Stomach (tissue), 9 donors: ENCODE measurements around the gene CFAP77. TPM values are rescaled to one million over a fixed set of nuclear protein-coding genes. Genes with fewer than 3 reads are reported as not detected.

Source experiments
- DNase-seq, 2 donors: peaks; one replicate each; pipeline versions ENCODE4 v3.0.0 to v3.0.0-alpha.2; 2013 to 2019
- H3K27ac ChIP-seq, 5 donors: fragments of 200-600 bp in 4 of 5; sonication (generic) in 4 of 5; one replicate each; pipeline ENCODE4 v1.5.1; 2013 to 2019; ENCODE audit warnings: mild to moderate bottlenecking in 1 of 5, moderate library complexity in 1 of 5
- H3K27me3 ChIP-seq, 3 donors: fragments of 200-600 bp; sonication (generic); one replicate each; pipeline ENCODE4 v1.5.1; 2017 to 2019; ENCODE audit warnings: mixed run types in 1 of 3
- H3K36me3 ChIP-seq, 4 donors: fragments of 200-600 bp; sonication (generic); 1 replicate in 3 of 4; 2 replicates in 1 of 4; pipeline ENCODE4 v1.5.1; 2016 to 2019
- H3K4me1 ChIP-seq, 4 donors: fragments of 200-600 bp; sonication (generic); one replicate each; pipeline ENCODE4 v1.5.1; 2016 to 2019
- H3K4me3 ChIP-seq, 4 donors: fragments of 200-600 bp; sonication (generic) in 3 of 4; one replicate each; pipeline ENCODE4 v1.5.1; 2016 to 2019; ENCODE audit warnings: mild to moderate bottlenecking in 1 of 4
- H3K9me3 ChIP-seq, 4 donors: fragments of 200-600 bp; sonication (generic); one replicate each; pipeline ENCODE4 v1.5.1; 2016 to 2019
- CTCF ChIP-seq, 7 experiments: fragments of 450-650 bp in 4 of 7; fragments of 200-600 bp in 3 of 7; sonication (generic) in 3 of 7; IDR thresholded peaks; one replicate each; pipeline ENCODE4 v1.5.1; 2016 to 2019; ENCODE audit warnings: antibody characterized with exemption in 7 of 7, control low read depth in 2 of 7, mild to moderate bottlenecking in 1 of 7
- EP300 ChIP-seq: sonication (generic); formaldehyde crosslinking; IDR thresholded peaks from one replicate; pipeline ENCODE4 v1.6.1; 2017; ENCODE audit warnings: antibody characterized with exemption
- POLR2A ChIP-seq, 4 donors: fragments of 450-650 bp; IDR thresholded peaks; one replicate each; pipeline ENCODE4 v1.6.1; 2016; ENCODE audit warnings: antibody characterized with exemption in 4 of 4, control low read depth in 2 of 4, mild to moderate bottlenecking in 1 of 4, moderate library complexity in 1 of 4
- POLR2AphosphoS5 ChIP-seq, 3 donors: sonication (generic); formaldehyde crosslinking; IDR thresholded peaks; one replicate each; pipeline ENCODE4 v1.6.1; 2016; ENCODE audit warnings: antibody characterized with exemption in 3 of 3
- WGBS, 5 donors: extraction: QIAGEN DNeasy Blood & Tissue Kit in 3 of 5; methylation state at CpG; one replicate each; pipeline versions ENCODE4 v1.1.5 to v1.1.7; 2013 to 2018; 5-methylcytosine and 5-hydroxymethylcytosine counted together
- intact Hi-C: fragments of 100-400 bp; cut with DNase I; formaldehyde crosslinking; loops from one replicate; pipeline ENCODE4 v1.15.1; 2023; ENCODE audit warnings: low total_unique reads
- polyA plus RNA-seq, 3 donors: library from polyadenylated mRNA; stranded (reverse); fragments of 200-250 nt; gene quantifications; one replicate each; pipeline ENCODE4 v1.2.3, GENCODE V29; 2013
- total RNA-seq, 5 donors: library from RNA; depleted of rRNA; stranded (reverse); fragments of >200 nt; gene quantifications; one replicate each; pipeline versions ENCODE4 v1.1.0 to v1.2.3, GENCODE V29; 2014 to 2016
- donor health status: healthy with polysubstance abuse.
- donor health status: Bipolar disorder and iron deficiency.
- donor health status: healthy.

Gene CFAP77
- total and polyA plus RNA-seq, 8 donors = not detected

GRCh38 chr9:132541051-132541450, 131.0 kb downstream of the CFAP77 start:
- H3K27me3 ChIP-seq = peaks cover 0 to 52% (median 8%) of the 10 kb centered on the region in 3 donors
- no peak overlapping the region for H3K27ac ChIP-seq
- H3K9me3 ChIP-seq = peaks cover 0 to 6% (median 0%) of the 10 kb centered on the region in 4 donors
- H3K4me3 ChIP-seq = no peak overlapping the region
- H3K36me3 ChIP-seq = no peaks in the 10 kb centered on the region
- intact Hi-C loops = no loop called here
- TF ChIP-seq CTCF (IDR thresholded peaks at IDR 0.05) (no peak), POLR2AphosphoS5 (IDR thresholded peaks at IDR 0.05) (no peak), EP300 (no peak), POLR2A (IDR thresholded peaks at IDR 0.05) (no peak)
- WGBS, 5 donors = 80 to 95% (median 89%) methylated on average over 8 of the region's 8 CpGs
- H3K4me1 ChIP-seq = peaks cover 0 to 3% (median 2%) of the 10 kb centered on the region in 4 donors
- no peak for DNase-seq

- intact Hi-C loops = no loop called here
- WGBS, 5 donors = 83 to 92% (median 88%) methylated on average over 17 to 19 of the region's 19 CpGs
- no peak for DNase-seq
- no peaks in the 10 kb centered on the region for H3K36me3 ChIP-seq
- H3K9me3 ChIP-seq = peaks cover 0 to under 1% (median 0%) of the 10 kb centered on the region in 4 donors
- no peak overlapping the region for H3K4me3 ChIP-seq
- H3K4me1 ChIP-seq = peaks cover 0 to 12% (median 10%) of the 10 kb centered on the region in 4 donors
- peaks cover 0 to 57% (median 19%) of the 10 kb centered on the region in 3 donors for H3K27me3 ChIP-seq
- no peak overlapping the region for H3K27ac ChIP-seq
- TF ChIP-seq CTCF (IDR thresholded peaks at IDR 0.05) (no peak), POLR2AphosphoS5 (IDR thresholded peaks at IDR 0.05) (no peak), EP300 (no peak), POLR2A (IDR thresholded peaks at IDR 0.05) (no peak)
Observed at GRCh38 chr9:132541870-132542830, 132.1 kb downstream of the CFAP77 start.

DNA sequence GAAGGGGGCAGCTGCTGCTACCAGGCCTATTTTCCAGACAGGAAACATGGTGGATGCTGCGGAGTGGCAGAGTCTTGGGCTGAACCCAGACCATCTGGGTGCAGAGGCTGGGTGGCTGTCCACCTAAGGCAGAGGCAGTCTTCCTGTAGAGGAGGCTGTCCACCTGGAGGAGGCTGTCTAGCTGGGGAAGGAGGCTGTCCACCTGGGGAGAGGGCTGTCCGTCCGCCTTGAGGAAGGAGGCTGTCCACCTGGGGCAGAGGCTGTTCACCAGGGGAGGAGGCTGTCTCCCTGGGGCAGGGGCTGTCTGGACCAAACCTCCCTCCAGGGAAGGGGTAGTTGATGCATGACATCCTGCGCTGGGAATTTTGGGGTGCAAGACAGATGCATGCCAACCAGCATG, 133.2 kb downstream of the CFAP77 start:
- Histone ChIP-seq H3K4me1 (peaks cover 0 to 12% (median 10%) of the 10 kb centered on the region in 4 donors), H3K4me3 (no peak overlapping the region), H3K27me3 (peaks cover 0 to 58% (median 19%) of the 10 kb centered on the region in 3 donors), H3K36me3 (no peaks in the 10 kb centered on the region), H3K9me3 (no peaks in the 10 kb centered on the region), H3K27ac (no peak overlapping the region)
- WGBS, 5 donors = 87 to 100% (median 96%) methylated on average over 4 of the region's 4 CpGs
- intact Hi-C loops = no loop called here
- TF ChIP-seq POLR2A (IDR thresholded peaks at IDR 0.05) (no peak), POLR2AphosphoS5 (IDR thresholded peaks at IDR 0.05) (no peak), CTCF (IDR thresholded peaks at IDR 0.05) (no peak), EP300 (no peak)
- DNase-seq = no peak

GRCh38 chr9:132543960-132544359, 133.9 kb downstream of the CFAP77 start:
- peaks cover 0 to 58% (median 19%) of the 10 kb centered on the region in 3 donors for H3K27me3 ChIP-seq
- peaks cover 0 to 12% (median 10%) of the 10 kb centered on the region in 4 donors for H3K4me1 ChIP-seq
- intact Hi-C loops = no loop called here

More at GRCh38 chr9:132543960-132544359, 133.9 kb downstream of the CFAP77 start:
- Histone ChIP-seq H3K4me3 (no peak overlapping the region), H3K9me3 (no peaks in the 10 kb centered on the region), H3K27ac (no peak overlapping the region), H3K36me3 (no peaks in the 10 kb centered on the region)
- TF ChIP-seq EP300 (no peak), POLR2AphosphoS5 (IDR thresholded peaks at IDR 0.05) (no peak), CTCF (IDR thresholded peaks at IDR 0.05) (no peak), POLR2A (IDR thresholded peaks at IDR 0.05) (no peak)
- 41 to 64% (median 58%) methylated on average over 20 to 21 of the region's 21 CpGs for WGBS, 5 donors
- DNase-seq = peak in 1 of 2 donors; percentile 56
